Amygdala (tissue), 56 donors: ENCODE measurements around the gene NRIP1.
A peak's percentile ranks its signal among the peaks of the same experiment; 100 is the strongest.

Experiments
- DNase-seq, 56 donors: peaks; one replicate each; lab custom pipeline; 2025; lab: John Stamatoyannopoulos, UW

Gene NRIP1

DNA sequence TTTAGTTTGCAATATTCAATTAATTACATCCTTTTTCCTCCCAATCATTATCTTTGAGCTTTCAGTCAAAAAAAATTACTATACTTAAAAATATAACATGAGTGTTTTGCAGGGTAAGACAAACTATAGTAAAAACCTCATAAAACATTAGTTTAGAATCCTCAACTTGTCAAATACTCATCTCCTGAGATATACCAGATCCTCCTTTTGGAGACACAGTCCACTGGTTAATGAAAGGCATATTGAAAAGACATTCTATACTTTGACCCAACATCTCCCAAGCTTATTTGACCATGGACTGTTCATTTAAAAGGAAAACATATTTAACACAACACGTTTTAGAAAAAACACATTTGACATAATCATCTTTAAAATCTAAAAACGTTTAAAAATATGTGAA is 52.8 kb downstream of the NRIP1 start:
- DNase-seq = no peak

DNA sequence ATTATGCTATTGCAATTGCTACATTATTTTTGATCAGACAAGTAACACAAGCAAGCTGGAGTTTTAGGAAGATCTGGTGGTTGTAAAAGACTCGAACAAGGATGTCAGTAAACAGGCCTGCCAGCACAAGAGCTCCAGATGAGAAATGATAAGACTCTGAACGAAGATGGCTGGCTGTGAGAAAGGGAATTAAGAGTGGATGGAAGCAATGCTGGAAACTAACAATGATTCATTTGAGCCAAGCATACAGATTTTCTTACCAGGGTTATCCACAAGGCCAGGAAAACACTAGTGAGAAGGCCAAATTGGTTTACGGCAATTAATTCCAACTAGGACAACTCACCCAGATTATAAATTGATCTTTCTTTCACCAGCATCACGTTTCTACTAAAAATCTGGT is 54.2 kb downstream of the NRIP1 start:
- DNase-seq = no peak

DNA sequence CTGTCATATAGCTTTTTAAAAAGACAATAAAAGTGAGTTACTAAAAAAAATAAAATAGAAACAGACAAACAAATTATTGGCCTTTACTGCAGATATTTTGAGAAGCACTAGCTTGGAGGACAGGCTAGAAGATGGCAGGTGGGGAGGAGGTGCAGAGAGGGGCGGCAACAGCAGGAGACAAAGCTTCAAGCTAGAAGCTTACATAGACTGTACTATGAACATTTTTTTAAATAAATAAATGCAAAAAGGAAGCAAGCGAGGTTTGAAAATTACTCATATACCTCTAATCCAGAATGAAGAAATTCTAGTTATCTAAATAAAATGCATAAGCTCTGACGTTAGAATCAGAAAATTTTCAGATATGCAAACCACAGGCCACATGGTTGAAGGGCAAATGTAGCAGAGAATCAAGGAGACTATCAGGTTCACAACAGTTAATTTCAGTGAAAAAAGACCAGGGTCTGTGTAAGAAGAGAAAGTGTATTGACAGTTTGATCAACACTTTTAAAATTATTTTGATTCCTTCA is 54.9 kb downstream of the NRIP1 start:
- DNase-seq = no peak

DNA sequence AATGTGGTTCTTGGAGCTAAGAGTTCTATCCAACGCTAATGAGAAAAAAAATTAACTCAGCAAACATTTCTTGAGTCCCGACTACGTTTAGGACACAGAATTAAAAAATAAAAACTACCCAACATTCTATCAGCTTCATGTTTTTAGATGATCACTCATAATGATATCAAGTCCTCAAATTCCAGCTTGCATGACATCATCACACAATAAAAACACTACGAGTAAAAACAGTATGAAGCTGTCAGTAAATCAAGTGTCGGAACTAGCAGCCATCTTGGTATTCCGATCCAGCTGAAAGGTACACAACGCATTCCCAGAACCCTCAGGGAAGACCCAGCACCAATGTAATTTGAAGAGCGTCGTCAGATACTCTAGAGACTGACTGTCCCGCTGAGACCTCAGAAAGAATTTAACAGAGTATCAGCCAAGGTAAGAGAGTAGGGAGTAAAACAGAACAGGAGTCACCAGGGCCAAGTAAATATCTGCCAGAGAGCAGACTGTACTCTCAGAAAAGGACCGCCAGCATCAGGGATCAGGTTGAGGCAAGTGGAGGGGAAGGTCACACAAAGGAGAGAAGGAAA is 57.0 kb downstream of the NRIP1 start:
- no peak for DNase-seq

DNA sequence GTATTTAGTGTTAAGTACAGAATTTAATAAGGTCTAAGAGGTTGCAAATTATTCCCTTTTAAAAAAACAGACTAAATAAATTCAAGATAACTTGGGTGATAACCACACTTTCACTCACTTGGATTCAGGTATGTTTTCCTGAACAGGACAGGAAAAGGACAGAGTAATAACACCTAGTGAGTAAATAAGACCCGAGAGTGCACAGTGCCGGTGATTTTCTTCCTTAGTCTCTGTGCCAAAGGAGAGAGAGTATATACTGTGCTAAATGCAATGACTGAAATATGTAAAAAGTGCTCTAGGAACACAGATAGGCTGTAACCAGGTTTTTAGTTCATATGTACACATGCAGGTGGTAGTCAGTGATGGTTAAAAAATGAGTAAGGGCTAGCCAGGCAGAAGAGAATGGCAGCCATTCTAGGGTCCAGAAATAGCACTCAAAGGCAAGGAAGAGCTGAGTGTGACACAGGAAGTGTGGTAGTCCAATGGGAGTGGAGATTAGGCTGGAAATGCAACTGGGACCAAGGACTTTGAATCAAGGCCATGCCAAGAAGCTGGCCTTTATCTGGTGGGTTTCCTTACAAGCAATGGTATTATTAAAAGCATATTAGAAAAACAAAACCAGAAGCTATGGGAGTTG is 58.1 kb downstream of the NRIP1 start:
- DNase-seq = no peak

DNA sequence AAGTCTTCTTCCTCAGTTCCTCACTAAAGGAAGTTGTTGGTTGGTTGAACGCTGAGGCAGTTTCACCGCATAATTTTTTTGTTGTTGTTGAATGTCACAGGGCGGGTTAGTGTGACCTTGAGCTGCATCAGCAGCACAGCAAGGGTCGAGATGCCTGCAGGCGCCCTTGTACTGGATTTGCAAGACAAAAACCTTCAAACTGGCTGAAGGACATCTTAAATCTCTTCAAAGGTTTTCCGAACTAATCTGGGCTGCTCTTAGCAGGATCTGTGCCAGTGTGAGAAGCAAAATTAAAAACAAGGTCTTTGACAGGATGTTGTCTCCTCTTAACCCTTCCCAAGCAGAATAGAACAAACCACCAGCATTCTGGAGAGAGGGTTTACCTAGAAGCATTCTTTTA is 59.4 kb downstream of the NRIP1 start:
- peak in 7 of 56 donors; percentile 2 to 9 (median 3) for DNase-seq

DNA sequence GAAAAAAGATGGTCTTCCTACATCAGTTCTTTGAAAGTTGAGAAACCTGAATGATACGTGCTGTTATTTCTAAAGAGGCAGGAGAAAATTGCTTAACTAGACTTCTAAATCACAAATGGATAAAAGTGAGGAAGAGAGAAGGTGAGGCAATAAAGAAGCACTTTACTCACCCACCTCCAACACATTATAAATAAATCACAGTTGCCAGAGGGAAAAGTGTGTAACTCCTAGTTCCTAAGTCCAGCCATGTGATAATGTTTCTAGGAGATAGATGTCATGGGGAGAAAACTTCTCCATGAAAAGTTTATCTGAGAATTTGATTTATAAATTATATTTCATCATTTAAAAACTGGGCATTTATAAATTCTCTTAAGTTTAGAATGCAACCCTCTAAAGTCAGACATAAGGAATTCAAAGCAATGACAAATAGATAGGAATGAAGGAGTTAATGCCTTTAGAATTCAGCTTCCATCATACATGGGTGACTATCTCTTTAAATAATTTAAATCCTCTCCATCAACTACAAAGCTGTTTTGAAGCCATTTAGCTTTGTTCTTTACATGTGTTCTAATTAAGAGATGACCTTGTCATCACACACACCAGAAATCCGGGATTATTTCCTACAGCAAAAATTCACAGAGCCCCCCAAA is 60.0 kb downstream of the NRIP1 start:
- no peak for DNase-seq

DNA sequence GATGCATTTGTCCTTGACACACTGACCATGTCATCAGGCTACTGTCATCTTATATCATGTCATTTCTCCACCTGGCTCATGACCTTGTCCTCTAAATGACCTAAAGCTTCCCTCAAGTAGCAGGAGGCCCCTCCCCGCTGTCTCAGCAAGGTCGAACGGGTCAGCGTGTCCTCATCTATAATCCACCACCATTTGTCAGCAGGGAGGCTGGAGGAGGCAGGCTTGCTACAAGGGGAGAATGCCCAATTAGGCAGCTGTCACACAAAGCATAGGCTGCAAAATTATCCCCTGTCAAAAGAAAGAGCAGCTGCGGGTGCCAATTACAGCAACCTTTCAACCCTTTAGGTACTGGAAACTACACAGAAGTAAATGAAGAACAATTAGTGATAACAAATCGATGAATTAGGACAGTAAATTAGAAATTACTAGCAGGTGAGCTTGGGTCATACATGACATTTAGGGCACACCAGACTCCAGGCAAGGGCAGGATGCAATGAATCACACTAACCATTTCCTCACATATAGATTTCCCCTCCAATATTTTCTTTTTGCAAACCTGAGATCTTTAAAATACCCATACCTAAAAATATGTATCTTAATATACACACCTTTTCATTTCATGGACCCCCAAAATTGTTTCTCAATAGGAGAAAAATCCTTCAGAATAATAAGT is 61.2 kb downstream of the NRIP1 start:
- DNase-seq = peak in 3 of 56 donors; percentile 3 to 30 (median 17)

DNA sequence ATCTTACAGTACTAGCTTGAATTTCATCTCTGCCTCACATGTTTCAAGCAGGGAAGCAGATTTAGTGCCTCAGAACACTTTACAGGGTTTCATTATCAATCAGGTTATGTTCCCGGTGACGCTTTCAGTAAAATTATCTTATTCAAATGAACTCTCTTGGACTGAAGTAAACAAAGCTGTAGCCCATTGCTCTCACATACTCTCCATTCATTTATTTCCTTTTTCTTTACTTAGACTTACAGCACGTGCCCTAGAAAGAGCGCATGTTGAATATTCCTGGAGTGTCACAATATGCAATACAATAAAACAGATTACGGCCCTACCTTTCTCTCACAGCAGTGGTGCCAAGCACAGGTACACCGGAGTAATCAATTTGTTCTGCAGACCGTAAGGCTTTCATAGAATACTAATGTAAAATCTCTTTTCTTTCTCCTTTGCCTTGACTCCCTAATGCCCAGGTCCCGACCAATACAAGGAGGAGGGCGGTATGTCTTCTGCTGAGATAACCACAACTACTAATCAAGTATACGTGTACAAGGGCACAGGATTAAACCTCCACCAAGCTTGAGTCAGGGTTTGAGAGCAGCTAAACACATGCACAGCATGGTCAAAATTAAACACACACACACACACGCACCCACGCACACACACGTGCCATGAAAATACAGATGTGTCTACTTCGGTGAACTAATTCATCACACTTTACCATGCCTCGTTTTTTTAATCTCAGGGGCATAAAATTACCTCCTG is 62.8 kb downstream of the NRIP1 start:
- DNase-seq = no peak

DNA sequence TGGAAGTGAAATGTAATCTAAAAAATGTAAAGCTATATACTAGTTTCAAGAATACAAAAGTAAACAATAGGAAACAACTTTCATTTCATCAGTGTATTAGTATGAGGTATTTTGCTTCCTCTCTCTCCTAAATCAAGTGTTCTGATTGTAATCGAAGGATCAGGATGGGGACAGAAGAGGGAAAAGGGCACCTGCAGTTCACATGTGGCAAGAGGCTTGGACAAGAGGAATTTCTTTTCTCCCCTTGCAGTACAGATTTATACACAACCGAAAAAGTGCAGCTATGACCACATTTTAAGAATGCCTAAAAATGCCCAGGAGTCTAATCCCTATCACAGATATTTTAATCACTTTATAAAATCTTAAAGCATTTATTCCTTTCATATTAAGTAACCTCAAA is 63.7 kb downstream of the NRIP1 start:
- DNase-seq = no peak

DNA sequence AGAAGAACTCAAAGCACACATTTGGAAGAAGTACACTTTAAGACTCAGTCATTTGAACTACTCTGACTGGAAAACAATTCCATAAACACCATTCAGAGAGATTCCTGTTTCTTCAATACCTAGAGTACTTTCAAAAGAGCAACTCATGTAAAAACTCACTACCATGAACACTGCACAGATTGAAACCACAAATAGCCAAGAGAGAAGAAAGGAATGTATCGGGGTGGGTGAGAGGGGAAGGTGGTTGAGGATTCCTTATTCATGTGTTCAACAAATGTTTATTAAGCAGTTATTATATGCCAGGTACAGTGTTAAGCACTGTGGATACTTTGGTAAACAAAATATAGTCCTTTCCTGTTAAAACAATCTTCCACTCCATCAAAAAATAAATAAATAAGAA is 64.7 kb downstream of the NRIP1 start:
- no peak for DNase-seq

DNA sequence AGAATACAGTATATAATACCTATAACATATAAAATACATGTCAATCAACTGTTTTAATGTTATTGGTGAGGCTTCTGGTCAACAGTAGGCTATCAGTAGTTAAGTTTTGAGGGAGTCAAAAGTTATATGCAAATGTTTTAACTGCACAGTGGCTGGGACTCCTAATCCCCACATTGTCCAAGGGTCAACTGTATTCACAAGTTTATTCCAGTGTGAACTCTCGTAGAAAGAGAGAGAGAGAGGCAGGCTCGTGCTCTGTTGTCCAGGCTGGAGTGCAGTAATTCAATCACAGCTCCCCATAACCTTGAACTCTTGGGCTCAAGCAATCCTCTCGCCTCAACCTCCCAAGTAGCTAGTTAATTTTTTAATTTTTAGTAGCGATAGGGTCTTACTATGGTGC is 66.0 kb downstream of the NRIP1 start:
- no peak for DNase-seq

DNA sequence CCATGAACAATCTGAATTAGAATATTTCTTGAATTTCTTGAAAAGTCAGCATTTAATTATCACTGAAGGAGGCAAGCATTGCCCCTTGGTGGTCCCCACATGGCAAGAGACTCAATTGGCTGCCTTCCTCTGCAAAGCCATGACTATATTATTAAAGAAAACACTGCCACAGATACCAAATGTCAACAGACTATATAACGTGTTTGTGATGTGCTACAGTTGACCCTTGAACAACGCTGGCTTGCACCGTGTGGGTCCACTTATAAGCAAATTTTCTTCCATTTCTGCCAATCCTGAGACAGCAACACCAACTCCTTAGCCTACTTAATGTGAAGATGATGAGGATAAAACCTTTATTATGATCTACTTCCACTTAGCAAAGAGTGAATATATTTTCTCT is 66.5 kb downstream of the NRIP1 start:
- no peak for DNase-seq

DNA sequence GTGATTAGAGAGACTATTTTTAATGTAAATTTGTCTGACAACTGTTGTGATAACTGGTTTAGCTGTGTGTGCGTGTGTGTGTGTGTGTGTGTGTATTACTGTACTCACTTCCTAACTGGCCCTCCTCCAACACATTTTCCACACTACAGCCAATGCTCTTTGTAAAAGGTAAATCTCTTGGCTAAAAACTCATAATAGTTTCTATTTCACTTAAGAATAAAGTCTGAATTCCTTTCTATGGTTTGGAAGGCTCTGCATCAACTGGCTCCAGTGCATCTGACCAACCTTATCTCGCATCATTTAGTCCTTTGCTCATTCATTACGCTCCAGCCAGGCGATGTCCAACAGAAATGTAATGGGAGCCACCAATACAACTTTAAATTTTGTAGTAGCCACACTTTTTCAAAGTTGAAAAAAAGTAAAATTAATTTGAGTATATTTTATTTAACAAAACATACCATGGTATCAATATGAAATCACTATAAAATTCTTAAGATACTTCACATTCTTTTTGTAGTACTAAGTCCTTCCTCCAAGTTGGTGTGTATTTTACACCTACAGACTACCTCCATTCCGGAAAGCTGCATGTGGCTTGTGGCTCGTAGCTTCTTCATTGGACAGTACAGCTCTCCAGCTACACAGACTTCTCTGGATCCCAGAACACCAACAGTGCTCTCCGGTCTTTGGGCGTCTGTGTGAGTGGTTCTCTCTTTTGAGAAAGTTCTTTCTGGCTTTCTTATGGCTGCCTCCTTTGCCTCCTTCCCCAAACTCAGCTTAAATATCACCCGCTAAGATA is 68.9 kb downstream of the NRIP1 start:
- DNase-seq = no peak

DNA sequence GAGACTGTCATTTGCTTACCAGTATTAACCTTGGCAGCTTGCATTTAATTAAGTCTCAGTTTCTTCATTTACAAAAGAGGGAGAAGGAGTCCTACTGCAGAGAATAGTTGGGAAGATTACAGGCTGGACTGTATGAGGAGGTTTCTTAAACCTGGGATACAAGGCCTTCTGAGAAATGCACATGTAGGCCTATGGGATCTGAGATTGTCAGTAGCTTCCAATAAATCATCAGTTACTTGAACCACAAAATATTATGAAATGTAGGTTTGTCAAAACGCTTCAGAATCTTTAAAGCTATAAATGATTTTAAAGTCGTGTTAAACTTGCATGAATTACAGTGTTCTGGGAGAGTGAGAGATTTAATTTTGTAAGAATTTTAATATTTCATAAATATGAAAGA is 69.6 kb downstream of the NRIP1 start:
- no peak for DNase-seq

DNA sequence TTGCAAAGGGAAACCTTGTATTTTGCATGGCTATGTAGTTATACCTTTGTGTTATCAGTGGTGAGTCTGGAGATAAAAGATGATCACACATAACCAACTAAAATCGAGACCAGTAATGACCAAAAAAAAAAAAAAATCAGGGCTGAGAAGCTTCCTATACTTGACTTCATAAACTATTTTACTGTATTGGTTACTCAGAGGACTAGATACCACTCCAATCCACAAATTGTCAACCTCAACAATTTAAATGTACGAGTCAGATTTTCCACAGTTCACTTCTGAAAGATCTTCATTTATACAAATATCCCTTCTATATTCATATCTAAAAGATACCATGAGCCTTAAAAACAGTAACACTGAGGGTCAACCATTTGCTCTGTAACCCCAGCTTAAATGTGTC is 71.7 kb downstream of the NRIP1 start:
- no peak for DNase-seq

DNA sequence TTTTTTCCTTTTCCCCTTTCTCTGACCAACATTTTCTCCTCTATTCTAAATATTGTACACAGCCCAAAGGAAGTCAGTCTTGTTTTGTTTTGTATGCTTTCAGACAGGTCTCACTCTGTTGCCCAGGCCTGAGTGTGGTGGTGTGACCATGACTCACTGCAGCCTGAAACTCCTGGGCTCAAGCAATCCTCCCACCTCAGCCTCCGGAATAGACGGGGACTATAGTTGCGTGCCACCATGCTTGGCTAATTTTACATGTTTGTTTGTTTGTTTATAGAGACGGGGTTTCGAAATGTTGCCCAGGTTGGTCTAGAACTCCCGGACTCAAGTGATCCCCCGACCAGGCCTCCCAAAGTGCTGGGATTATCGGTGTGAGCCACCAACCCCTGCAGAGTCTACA is 72.8 kb downstream of the NRIP1 start:
- DNase-seq = no peak

DNA sequence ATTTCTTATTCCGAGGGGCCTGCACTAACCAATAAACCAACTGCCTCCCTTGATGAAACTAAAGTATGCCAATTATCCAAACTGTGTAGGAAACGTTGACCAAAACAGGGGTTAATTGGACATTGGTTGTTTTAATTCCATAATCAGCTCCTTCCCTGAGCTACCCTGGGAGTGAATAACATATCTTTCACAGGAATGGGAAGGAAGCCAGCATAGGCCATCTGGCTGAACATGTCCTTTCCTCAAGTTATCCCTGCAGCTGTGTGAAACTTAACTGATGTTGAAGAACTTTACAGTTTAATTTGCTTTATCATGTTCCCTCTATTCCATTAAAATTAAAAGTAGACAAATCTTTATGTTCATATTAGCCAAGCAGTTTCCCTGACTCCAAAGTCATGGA is 75.4 kb downstream of the NRIP1 start:
- no peak for DNase-seq

DNA sequence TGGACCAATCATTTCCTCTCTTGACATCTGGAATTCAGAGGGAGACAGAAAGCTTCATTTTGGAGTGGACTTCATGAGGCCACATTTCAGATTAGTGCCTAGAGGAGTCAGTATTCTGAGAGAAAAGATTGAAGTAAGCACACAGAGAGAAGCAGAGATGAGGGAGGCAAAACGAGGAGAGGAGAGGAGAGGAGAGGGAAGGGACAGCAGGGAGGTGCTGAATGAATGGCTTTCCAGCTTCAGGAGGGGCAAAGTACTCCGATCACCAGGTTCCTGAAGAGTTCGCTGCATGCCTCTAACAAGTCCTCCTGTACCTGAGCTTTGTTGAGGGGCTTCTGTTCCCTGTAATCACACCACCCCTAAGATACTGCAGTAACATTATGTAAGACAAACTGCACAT is 76.0 kb downstream of the NRIP1 start:
- DNase-seq = no peak
